Stimulated activated CD8-positive, alpha-beta memory T cell treated with anti-CD3 and anti-CD28 coated beads, Interleukin-7, amount 100 ng/mL, for 24 hours (primary cell): ENCODE results near the gene FGD1.

Experiments
- DNase-seq: peaks from one replicate; pipeline ENCODE4 v3.0.0-alpha.2; 2020; ENCODE audit warnings: low read depth

Gene FGD1

DNA sequence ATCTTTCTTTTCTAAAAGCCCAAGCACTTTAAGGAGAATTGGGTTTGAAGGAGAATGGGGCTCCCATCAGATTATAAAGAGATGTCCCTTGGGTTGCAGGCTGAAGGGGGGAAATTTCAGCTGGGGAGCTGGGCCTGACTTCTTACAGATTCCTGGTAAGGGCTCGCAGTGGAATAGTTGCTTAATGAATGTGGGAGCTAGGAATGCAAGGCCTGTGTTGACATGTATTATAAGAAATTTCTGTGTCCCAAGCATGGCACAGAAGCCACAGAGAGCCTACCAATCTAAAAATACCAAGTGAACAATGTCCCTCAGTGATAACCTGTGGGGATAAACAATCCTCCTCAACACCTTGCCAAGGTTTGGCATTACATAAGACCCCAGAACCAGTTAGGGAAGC lies 98.9 kb downstream of the FGD1 start:
- DNase-seq: no peak
